Dermis blood vessel endothelial cell (primary cell): ENCODE data around the gene IFNLR1. TPM values are rescaled to one million over a fixed set of nuclear protein-coding genes. Genes with fewer than 3 reads are reported as not detected.
A peak's percentile ranks its signal among the peaks of the same experiment; 100 is the strongest.

ENCODE experiments used
- DNase-seq: peaks from one replicate; pipeline ENCODE4 v3.0.0; 2010
- total RNA-seq: library from RNA; depleted of rRNA; stranded (reverse); fragments of >200 nt; gene quantifications from 2 replicates; pipeline ENCODE4 v1.2.3, GENCODE V29; 2014

IFNLR1 gene
- total RNA-seq, 1 donor from 2014 or later: under 0.01 TPM

DNA sequence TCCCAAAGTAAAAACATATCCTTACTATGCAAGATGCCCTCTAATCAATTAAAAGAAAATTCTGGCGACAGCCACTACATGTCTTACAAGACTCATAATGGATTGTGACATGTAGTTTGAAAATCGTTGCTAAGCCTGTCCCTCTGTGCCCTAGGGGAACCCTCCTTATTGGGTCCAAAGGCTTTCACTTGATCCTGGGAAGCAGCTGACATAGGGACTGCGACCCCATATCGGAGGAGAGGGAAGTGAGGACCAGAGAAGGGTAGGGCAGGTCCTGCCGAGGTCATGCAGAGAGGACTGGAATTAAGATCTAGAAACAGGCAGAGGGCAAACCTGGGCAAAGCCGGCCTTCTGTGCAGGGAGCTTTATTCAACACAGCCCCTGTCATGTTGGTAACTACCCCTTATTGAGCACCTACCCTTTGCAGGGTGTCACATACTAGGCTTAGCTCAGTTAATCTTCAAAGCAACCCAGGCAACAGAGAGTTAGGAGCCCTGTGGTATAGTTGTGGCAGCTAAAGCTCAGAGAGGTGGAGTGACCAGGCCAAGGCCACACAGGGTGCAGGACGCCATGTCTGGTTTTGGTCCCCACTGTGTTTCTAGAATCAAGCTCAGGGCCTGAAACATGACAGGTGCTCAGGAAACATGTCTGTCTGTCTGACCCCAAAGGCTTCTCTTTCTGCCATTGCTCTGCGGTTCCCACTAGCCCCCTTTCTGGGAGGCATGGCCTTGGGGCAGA is 18.4 kb upstream of the IFNLR1 start:
- no peak for DNase-seq

DNA sequence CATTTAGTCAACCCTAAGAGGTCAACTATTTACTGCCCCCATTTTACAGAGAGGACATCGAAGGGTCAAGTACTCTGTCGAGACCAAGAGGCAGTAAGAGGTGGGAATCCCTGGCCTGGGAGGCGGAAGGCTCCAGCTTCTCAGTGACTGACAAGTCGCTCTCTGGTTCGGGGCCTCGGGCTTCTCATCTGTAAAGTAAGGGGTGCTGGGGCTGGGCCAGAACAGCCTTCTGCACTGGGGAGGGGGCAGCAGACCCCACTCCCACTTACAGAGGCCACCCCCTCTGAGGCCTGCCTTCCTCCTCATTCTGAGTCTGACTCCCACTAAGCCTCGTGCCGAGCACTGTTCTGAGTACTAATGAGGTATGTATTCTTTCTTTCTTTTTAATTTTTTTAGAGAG is 17.0 kb upstream of the IFNLR1 start:
- DNase-seq: no peak

DNA sequence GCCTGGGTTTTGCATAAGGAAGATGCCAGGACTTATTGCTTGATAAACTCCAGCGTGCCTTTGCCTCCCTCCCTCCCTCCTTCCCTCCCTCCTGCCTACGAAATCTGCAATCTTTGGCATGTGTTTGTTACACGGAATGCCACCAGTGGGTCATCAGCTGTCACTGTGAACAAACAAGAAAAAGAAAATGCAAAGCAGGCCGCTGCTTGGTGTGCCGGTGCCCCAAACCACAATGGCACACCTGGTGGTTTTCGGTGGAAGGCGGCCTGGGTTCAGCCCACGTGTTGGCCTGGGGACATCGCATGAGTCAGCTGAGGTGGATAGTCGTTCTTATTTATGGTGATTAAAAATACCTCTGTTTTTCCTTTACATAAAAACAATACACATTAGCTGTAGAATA is 16.3 kb upstream of the IFNLR1 start:
- DNase-seq: no peak

DNA sequence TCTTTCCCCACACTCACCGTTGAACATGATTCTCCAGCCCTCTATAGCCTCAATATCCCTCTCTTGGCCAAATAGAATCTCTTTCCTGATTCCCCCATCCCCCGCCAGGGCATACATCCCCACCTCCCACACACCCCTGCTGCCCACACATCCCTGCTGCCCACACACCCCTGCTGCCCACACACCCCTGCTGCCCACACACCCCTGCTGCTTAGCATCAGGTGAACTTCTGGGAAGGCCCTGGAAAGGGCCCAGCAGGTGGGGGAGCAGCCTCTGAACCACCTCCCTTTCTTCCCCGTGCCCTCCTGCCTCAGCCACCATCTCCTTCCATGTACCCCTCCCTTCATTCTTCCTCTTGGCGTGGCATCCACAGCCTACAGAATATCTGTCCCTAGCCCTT is 15.9 kb upstream of the IFNLR1 start:
- no peak for DNase-seq

DNA sequence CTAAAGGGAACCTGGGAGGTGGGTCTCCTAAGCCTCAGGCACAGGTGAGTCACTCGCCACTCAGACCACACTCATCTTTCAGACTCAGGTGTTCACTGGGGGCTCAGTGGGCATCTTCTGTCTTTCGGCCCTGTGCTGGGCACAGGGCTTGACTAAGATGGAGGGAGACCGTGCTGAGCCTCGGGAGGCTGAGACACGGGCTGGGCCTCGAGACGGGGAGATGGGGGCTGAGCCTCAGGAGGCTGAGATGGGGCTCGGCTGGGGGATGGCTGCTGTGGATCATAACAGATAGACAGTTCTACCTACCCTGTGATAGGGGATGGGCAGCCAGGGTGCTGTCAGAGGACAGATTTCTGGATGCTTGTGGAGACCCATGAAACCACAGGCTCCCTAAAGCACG is 15.5 kb upstream of the IFNLR1 start:
- no peak for DNase-seq

DNA sequence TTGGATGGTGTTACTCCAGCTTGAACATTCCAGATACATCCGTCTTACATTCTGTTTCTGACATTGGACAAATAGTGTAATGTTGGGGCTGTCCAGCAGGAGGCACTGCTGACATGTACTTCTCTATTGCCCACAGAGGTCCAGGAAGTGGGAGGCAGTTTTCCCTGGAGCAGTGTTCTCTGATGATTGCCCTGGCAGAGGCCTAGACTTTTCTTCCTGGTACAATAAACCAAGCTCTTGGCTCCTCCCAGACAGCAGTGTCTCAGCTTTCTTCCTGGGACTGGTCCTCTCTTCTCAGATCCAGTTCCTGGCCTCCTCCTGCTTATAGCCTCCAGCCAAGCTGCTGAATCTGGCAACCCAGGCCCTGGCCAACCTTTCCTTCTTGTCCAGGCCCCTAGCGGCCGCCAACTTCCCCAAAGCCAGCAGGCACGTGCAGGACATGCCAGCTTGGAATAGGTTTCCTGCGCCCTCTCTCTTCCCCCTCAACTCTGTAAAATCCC is 14.9 kb upstream of the IFNLR1 start:
- DNase-seq: peak; percentile 91

DNA sequence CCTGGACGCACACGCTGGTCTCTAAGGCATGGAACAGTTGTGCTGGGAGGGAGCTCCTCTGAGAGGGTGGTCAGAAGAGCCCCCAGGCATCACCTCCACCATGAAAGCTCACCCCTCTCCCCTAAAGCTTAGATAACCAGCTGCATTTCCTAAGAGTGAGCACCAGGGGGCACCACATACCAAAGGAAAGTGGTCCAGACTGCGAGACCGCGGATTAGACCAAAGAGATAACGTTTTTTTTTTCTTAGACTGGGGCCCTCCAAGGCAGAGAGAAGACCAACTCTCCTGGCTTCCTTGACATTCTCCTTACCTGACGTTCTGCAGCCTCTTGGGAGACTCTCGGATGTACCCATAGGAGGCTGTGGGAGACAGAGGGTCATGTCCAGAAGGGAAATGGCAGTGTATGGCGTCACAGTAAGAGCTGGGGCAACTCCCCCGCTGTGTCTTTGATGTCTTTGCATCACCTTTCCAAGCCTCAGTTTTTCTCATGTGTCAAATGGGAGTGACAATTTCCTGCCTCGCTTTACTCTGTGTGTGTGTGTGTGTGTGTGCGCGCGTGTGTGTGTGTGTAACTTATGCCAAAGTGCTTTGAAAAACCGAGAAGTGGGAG is 12.3 kb upstream of the IFNLR1 start:
- DNase-seq: peak; percentile 71

DNA sequence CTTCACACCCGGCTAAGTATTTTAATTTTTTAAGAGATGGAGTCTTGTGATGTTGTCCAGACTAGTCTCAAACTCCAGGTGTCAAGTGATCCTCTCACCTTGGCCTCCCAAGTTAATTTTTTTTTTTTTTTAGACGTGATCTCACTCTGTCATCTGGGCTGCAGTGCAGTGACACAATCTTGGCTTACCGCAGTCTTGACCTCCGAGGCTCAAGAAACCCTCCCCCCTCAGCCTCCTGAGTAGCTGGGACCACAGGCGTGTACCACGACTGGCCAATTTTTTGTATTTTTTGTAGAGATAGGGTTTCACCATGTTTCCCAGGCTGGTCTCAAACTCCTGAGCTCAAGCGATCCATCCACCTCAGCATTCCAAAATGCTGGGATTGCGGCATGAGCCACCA is 11.7 kb upstream of the IFNLR1 start:
- DNase-seq: no peak

DNA sequence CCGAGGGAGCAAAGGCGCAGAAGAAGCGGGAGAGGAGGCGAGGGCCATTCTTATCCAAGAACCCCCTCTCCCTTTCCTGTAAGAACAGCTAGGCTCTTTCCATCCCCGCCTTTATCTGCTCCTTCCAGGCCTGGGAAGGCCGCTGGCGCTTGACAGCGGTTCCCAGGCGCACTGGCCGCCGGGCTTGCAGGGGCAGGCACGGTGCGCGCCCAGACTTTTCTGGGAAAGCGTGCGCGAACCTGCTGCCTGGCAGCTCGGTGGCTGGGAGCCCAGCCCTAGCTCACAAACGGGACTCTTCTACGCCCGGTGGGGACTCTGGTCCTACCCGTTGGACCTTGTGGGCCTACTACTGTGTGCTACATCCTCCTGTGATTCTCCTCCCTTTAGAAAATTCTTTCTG is 8.8 kb upstream of the IFNLR1 start:
- DNase-seq: no peak

DNA sequence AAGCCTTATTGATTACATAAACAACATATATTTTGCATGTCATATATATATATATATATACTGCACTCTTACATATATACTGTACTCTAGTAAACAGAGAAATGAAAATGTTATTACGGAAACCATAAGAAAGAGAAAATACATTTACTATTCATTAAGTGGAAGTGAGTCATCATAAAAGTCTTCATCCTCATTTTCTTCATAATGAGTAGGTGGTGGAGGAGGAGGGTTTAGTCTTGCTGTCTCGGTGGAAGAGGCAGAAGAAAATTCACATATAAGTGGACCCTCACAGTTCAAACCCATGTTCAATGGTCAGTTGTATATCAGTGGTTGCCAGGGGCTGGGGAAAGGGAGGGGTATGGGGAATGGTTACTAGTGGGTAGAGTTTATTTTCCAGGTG is 8.0 kb upstream of the IFNLR1 start:
- no peak for DNase-seq

DNA sequence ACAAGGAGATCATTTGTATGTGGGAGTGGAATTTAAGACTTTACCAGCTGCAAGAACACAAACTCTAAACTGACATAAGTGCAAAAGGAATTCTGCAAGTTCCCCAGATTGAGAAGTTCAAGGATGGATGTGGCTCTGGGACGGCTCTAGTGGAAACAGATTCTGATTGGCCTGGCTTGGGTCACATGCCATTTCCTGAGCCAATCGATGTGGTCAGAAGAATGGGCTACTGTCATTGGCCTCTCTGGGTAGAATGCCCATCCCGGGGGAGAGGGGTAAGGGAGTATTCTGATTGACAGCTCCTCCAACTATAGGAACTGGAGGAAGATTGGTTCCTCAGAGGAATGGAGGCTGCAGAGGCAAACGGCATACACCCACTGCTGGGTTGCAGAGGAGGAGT is 6.0 kb upstream of the IFNLR1 start:
- DNase-seq: no peak

DNA sequence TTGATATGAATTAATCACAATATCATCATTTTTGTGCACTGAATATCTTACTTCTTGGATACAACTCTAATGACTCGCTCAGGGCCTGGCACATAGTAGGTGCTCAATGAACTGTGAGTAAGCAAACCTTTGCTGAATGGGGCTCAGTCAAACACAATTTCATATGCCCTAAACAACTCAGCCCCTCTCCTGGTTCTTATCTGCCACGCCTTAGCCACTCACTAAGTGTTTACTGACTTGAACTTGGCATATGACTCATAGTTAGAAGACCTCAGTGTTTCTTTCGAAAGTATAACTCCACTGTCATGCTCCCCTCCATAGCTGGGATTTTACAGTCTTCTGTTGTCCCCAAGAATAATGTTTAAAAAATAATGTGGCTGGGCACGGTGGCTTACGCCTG is 4.8 kb upstream of the IFNLR1 start:
- DNase-seq: no peak

DNA sequence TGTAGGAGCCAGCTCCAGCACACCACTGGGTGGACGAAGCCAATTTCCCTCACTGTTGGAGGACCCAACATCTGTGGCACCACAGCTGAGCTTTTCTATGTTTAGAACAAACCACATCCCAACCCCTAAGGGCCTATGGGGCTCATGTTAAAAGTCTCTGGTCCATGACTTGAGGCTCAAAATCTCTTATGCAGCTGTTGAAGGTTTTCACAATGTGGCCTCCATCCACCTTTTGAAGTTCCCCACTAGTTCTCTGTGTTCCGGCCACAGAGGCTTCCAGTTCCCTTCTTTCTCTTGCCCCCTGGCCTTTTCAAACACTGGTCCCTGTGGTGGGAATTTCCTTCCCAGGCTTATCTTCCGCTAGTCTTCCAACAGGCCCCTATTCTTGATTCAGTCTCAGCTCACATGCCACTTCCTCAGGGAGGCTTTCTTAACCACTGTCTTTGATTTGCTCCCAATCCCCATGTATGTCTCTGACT is 3.9 kb upstream of the IFNLR1 start:
- no peak for DNase-seq

DNA sequence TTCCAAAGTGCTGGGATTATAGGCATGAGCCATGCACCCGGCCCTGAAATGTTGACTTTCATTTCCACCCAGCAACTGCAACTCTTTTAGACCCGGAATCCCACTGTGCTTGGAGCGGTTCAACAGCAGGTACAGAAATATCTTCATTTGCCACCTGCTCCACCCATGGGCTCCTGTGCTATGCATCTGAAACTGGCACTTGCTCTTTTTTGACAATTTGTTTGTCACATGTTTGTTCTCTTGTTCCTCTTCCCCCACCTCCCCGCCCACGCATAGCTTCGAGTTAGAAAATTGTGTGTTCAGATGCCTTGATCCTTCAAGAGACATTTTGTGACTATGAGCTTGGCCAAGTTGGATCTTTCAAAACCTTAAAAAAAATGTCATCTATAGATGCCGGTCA is 2.4 kb upstream of the IFNLR1 start:
- no peak for DNase-seq

DNA sequence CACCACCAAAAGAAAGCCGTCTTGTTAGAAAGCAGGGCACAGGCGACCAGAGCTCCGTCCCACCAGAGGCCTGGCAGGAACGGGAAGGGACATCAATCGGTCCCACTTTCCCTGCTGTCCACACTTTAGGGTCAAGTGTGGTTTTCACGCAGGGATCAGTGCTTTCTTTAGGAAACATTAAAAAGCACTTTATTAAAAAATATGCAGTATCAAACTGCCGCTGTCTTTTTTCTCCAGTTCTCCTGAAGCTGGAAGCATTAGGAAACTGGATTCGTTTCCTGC is 437 bp downstream of the IFNLR1 start:
- DNase-seq: no peak

DNA sequence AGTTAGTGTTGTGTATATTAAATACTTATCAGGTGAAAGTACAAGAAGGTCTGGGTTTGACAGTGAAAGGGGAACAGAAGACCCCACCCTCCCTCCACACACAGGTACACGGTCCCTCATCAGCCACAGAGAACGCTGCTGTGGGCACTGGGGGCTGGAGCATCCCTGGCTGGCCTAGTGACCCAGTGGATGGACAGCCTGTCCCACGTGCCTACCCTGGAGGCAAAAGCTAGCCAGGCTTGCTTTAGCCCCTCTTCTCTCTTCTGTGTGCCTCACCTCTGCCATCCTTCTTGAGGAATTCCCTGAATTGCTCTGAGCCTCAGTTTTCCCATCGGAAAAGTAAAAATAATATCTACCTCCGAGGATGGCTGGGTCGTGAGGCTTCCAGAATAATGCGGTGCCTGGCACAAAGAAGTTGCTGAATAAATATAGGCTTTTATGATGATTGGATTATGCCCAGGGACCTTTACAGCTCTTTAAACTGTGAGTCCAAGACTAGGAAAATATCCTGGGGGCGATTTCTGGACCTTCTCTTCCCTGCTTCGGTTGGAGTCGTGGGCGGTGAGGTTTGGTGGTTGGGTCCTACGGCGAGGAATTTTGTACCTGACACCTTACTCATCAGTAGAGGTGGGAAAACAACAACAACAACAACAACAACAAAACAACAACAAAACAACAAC is 918 bp downstream of the IFNLR1 start:
- DNase-seq: no peak

DNA sequence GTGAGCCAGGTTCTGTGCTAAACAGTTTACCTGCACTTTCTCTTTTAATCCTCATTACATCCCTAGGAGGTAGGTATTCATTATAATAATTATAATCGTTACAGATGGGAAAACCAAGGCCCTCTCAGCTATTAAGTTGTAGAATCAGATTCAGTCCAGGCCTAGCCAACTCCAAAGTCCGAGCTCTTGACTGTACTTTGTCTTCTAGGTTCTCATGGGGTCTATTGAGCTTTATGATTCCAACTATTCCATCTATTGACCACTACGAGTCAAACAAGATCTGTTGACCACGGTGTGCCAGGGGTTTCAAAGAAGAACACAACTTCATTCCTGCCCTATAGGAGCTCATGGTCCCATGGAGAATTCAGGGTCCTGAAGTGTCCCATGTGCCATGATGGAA is 2.0 kb downstream of the IFNLR1 start:
- no peak for DNase-seq

DNA sequence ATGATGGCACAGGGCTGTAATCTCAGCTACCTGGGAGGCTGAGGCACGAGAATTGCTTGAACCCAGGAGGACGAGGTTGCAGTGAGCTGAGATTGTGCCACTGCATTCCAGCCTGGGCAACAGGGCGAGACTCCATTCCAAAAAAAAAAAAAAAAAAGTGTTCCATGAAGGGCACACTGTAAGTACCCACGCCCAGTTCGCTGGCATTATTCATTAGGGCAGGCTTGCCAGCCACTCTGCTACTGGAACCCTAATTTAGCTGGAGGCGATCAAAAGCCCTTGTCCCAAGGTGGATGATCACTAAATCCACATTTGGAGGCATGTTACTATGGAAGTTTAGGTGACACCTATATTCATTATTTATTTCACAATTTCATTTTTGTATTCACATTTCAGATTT is 5.0 kb downstream of the IFNLR1 start:
- DNase-seq: no peak

DNA sequence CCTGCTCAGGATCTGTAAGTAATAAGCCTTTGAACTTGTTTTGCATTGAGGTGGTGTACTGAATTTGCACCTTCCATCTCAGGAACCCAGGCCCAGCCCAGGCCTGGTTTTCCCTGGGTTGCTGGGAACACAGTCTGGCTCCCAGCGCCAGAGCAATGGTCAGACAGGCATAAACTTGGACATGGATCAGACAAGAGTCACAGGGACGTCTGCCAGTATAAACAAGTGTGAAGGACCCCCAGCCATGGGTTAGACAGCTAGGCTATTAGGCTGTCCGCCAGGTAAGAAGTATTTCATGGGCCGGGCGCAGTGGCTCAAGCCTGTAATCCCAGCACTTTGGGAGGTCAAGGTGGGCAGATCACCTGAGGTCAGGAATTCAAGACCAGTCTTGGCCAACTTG is 5.5 kb downstream of the IFNLR1 start:
- no peak for DNase-seq

DNA sequence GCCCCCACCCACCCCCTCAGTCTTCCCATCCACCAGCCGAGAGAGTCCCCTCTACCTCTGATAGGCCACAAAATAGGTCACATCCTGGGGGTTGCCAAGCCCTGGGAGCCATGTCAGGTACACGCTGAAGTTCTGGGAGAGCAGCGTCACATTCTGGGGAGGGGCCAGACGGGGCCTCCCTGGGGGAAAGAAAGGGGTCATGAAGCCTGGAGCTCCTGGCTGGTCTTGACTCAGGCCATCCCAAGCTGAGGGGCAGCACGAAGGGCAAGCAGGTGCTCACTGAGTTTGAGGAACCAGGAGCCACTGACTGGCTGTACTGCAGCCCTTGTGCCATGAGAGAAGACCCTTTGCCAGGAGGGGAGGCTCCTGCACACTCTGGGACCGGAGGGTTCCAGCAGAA is 6.4 kb downstream of the IFNLR1 start:
- no peak for DNase-seq

DNA sequence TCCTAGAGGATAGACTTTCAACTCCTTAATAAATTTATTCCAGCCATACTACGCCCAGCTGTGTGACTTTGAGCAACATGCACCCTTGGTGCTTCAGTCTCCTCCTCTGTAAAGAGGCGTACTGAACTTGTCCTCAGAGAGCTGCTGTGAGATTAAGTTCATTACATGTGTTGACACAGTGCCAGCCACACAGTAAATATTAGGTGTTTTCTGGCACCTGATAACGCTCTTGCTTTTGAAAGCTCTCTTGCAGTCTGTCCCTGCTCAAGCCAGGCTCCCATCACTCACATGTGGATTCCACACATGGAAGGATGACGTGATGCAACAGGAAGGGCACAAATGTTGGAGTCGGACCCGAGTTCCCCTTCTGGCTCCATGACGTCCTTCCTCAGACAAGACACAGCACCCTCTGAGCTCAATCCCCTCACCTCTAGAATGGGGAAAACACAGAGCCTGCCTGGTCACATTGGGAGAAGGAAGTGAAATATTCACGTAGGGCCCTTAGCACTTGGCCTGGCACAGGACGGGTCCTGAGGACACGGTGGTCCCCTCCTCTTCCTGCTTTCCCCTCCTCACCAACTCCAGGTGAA is 7.7 kb downstream of the IFNLR1 start:
- DNase-seq: no peak

DNA sequence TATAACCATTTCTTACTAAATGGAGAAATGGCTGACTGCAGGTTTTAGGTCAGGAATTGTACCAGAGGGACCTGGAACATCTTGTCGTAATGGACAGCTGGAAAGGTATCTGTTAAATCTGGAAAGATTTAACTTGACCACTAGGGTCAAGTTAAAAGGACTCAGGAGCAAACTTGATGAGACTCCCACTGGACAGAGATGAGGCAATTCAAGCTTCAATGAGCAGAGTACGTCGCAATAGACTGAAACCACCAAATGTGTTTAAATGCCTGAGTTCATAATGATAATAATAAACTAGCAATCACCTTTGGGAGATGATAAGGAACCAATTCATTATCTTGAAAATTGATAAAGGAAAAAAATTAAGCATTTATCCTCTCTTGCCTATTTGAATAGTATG is 8.7 kb downstream of the IFNLR1 start:
- DNase-seq: no peak

DNA sequence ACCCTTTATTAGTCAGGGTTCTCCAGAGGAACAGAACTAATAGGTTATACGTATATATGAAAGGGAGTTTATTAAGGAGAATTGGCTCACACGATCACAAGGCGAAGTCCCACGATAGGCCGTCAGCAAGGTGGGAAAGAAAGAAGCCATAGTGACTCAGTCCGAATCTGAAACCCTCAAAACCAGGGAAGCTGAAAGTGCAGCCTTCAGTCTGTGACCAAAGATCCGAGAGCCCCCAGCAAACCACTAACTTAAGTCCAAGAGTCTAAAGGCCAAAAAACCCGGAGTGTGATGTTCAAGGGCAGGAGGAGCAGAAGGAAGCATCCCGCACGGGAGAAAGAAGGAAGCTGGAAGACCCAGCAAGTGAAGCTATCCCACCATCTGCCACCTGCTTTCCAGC is 9.9 kb downstream of the IFNLR1 start:
- DNase-seq: no peak
